ENCODE results near the gene HIPK2. TPM values are rescaled to one million over a fixed set of nuclear protein-coding genes. Genes with fewer than 3 reads are reported as not detected.

HIPK2 gene
- total RNA-seq, 4 donors from 2014 or later = 20.9 to 40.9 (median 26.7) TPM

GRCh38 chr7:139532636-139533155, 245.1 kb downstream of the HIPK2 start:
- Histone ChIP-seq H3K27me3 (no peaks in the 10 kb centered on the region), H3K4me3 (no peak overlapping the region), H3K27ac (replicated peaks in 1 of 4) (no peak overlapping the region), H3K4me1 (peaks cover 0 to 7% (median 0%) of the 10 kb centered on the region in 4 donors), H3K36me3 (no peaks in the 10 kb centered on the region), H3K9me3 (no peaks in the 10 kb centered on the region)
- no peak for DNase-seq (ENCODE audit: extremely low spot score)
- TF ChIP-seq EP300 (IDR thresholded peaks at IDR 0.05) = no peak
- no peak for TF ChIP-seq POLR2A (IDR thresholded peaks at IDR 0.05; ENCODE audit: low read depth)
- no peak for TF ChIP-seq CTCF (IDR thresholded peaks at IDR 0.05)
- no peak for TF ChIP-seq POLR2AphosphoS5 (IDR thresholded peaks at IDR 0.05)
- WGBS = 86% methylated on average over 6 of the region's 6 CpGs
- intact Hi-C loops (cut with DNase I) = no loop called here

GRCh38 chr7:139531094-139531493, 246.7 kb downstream of the HIPK2 start:
- H3K4me3 ChIP-seq = no peak overlapping the region
- intact Hi-C loops (cut with DNase I) = no loop called here
- no peaks in the 10 kb centered on the region for H3K36me3 ChIP-seq
- H3K9me3 ChIP-seq = no peaks in the 10 kb centered on the region
- no peak for DNase-seq (ENCODE audit: extremely low spot score)
- H3K27me3 ChIP-seq = no peaks in the 10 kb centered on the region
- no peak for TF ChIP-seq POLR2A (IDR thresholded peaks at IDR 0.05; ENCODE audit: low read depth)
- TF ChIP-seq POLR2AphosphoS5 (IDR thresholded peaks at IDR 0.05) = no peak
- TF ChIP-seq EP300 (IDR thresholded peaks at IDR 0.05) = no peak
- TF ChIP-seq CTCF (IDR thresholded peaks at IDR 0.05) = no peak
- WGBS = 89% methylated on average over 1 of the region's 1 CpG
- peaks cover 0 to 7% (median 1%) of the 10 kb centered on the region in 4 donors for H3K4me1 ChIP-seq
- no peak overlapping the region for H3K27ac ChIP-seq (replicated peaks in 1 of 4)

GRCh38 chr7:139526578-139527544, 250.9 kb downstream of the HIPK2 start:
- TF ChIP-seq POLR2A (IDR thresholded peaks at IDR 0.05; ENCODE audit: low read depth) (no peak), CTCF (IDR thresholded peaks at IDR 0.05) (no peak), EP300 (IDR thresholded peaks at IDR 0.05) (no peak)
- peaks cover 0 to 32% (median 6%) of the 10 kb centered on the region in 4 donors for H3K27me3 ChIP-seq
- H3K27ac ChIP-seq (replicated peaks in 1 of 4) = no peak overlapping the region
- H3K9me3 ChIP-seq = no peaks in the 10 kb centered on the region
- 55% methylated on average over 8 of the region's 8 CpGs for WGBS
- intact Hi-C loops (cut with DNase I) = no loop called here
- no peaks in the 10 kb centered on the region for H3K36me3 ChIP-seq
- peaks cover 0 to 23% (median 14%) of the 10 kb centered on the region in 4 donors for H3K4me1 ChIP-seq
- no peak for DNase-seq (ENCODE audit: extremely low spot score)
- H3K4me3 ChIP-seq = no peak overlapping the region

GRCh38 chr7:139525750-139526149, 252.0 kb downstream of the HIPK2 start:
- Histone ChIP-seq H3K4me1 (peaks cover 0 to 23% (median 14%) of the 10 kb centered on the region in 4 donors), H3K9me3 (no peaks in the 10 kb centered on the region), H3K4me3 (no peak overlapping the region), H3K27me3 (peaks cover 0 to 43% (median 6%) of the 10 kb centered on the region in 4 donors), H3K27ac (replicated peaks in 1 of 4) (no peak overlapping the region), H3K36me3 (no peaks in the 10 kb centered on the region)
- intact Hi-C loops (cut with DNase I) = no loop called here
- TF ChIP-seq CTCF (IDR thresholded peaks at IDR 0.05) (no peak), POLR2AphosphoS5 (IDR thresholded peaks at IDR 0.05) (no peak), POLR2A (IDR thresholded peaks at IDR 0.05; ENCODE audit: low read depth) (no peak), EP300 (IDR thresholded peaks at IDR 0.05) (no peak)
- DNase-seq (ENCODE audit: extremely low spot score) = no peak
